ENCODE data around the gene NFATC2. TPM values are rescaled to one million over a fixed set of nuclear protein-coding genes. Genes with fewer than 3 reads are reported as not detected.

The NFATC2 gene
- total and polyA plus RNA-seq, 2 of the 8 experiments (the other 6 are each of a cell fraction or from before 2014, with no cell fraction given) = 0.27 to 0.91 TPM

DNA sequence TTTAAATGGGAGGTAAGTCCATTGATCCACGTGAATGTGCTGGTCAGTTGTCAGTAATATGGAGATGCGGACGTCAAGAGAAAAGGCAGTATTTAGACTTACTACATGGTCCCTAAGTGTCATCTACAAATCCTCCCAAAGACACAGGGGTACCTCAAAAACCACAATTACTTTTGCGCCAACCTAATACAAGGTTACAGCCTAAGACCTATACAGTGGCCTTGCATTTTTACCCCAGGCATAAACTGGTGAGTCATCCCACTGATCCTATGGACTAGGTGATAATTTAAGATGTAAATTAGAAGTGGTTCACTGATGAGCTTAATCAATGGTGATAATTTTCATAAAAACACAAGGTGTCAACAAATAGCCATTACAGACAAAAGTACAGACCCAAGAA lies 141.0 kb downstream of the NFATC2 start:
- no peak overlapping the region for H2BK12ac ChIP-seq (ENCODE audit: low read depth, low read length)
- H3K4me2 ChIP-seq (ENCODE audit: insufficient read depth in 1 of 2, low read depth in 2 of 2, low read length in 2 of 2) = no peak overlapping the region
- no peaks in the 10 kb centered on the region for H3K23me2 ChIP-seq (ENCODE audit: low read depth, low read length)
- no peak overlapping the region for H2AK5ac ChIP-seq (ENCODE audit: low read depth, low read length)
- H4K20me1 ChIP-seq (replicated peaks in 1 of 2; ENCODE audit: control insufficient read depth in 1 of 2, insufficient read depth in 2 of 2, low read length in 2 of 2) = no peaks in the 10 kb centered on the region
- DNase-seq (ENCODE audit: low read depth in 1 of 2, low spot score in 2 of 2) (no peak), FAIRE-seq (no peak)
- H2BK15ac ChIP-seq (ENCODE audit: low read length) = no peak overlapping the region
- no peak overlapping the region for H3K4me3 ChIP-seq (ENCODE audit: extremely low read depth in 1 of 4, insufficient read depth in 2 of 4, low read depth in 3 of 4, low read length in 4 of 4)
- 93% methylated on average over 4 of the region's 4 CpGs; no CpG with 5 or more reads in 1 of the 2 experiments for WGBS, 2 experiments (ENCODE audit: extremely low coverage in 1 of 2, insufficient coverage in 1 of 2, insufficient read length in 1 of 2, insufficient replicate concordance in 2 of 2, low coverage in 1 of 2, low lambda C conversion rate in 2 of 2, missing lambda C conversion rate in 1 of 2)
- no peak overlapping the region for H4K5ac ChIP-seq (ENCODE audit: insufficient read length, low read depth, low read length)
- H3K27me3 ChIP-seq (replicated peaks in 1 of 4; ENCODE audit: control insufficient read depth in 3 of 4, extremely low read depth in 1 of 4, insufficient read depth in 3 of 4, low read length in 3 of 4) = no peaks in the 10 kb centered on the region
- H3K56ac ChIP-seq (replicated peaks; ENCODE audit: insufficient read length, low read depth, low read length) = no peak overlapping the region
- H3K4me1 ChIP-seq (replicated peaks in 1 of 4; ENCODE audit: control insufficient read depth in 3 of 4, insufficient read depth in 4 of 4, low read length in 3 of 4) = peaks cover 0 to 8% (median 4%) of the 10 kb centered on the region in 4 experiments; a peak in 4 of 7 replicates
- no peaks in the 10 kb centered on the region for H3K79me1 ChIP-seq (ENCODE audit: low read depth, low read length)
- H2AFZ ChIP-seq (ENCODE audit: low read length) = no peak overlapping the region
- H3K4ac ChIP-seq (replicated peaks; ENCODE audit: insufficient read length, low read depth, low read length) = no peak overlapping the region
- no peak overlapping the region for H3K14ac ChIP-seq (ENCODE audit: insufficient read length)
- CTCF ChIA-PET (ENCODE audit: partially characterized antibody) = interaction anchor here (2.0 kb wide), 1 partner anchor 15 kb away, joined by 6 read pairs; no protein-coding TSS in a partner anchor
- no peak overlapping the region for H3K18ac ChIP-seq (ENCODE audit: extremely low read depth, low read length)
- no peak overlapping the region for H3K23ac ChIP-seq (ENCODE audit: insufficient read length)
- H2BK120ac ChIP-seq (replicated peaks; ENCODE audit: low read depth, low read length) = no peak overlapping the region
- H4K91ac ChIP-seq (replicated peaks; ENCODE audit: insufficient read length, low read length) = no peak overlapping the region
- no peaks in the 10 kb centered on the region for H3K79me2 ChIP-seq (ENCODE audit: control insufficient read depth in 1 of 2, insufficient read depth in 2 of 2, low read length in 2 of 2)
- H3K27ac ChIP-seq (ENCODE audit: low read depth, low read length) = no peak overlapping the region
- no peaks in the 10 kb centered on the region for H3K9me3 ChIP-seq (ENCODE audit: insufficient read depth in 2 of 2, low read depth in 1 of 2, low read length in 1 of 2)
- no peak overlapping the region for H3K9ac ChIP-seq (replicated peaks in 1 of 4; ENCODE audit: extremely low read depth in 1 of 4, low read depth in 3 of 4, low read length in 3 of 4)
- H2BK5ac ChIP-seq (ENCODE audit: low read depth, low read length) = no peak overlapping the region
- no peak for TF ChIP-seq JUND (IDR thresholded peaks at IDR 0.05; ENCODE audit: low read length)
- TF ChIP-seq CTBP2 (IDR thresholded peaks at IDR 0.05; ENCODE audit: borderline replicate concordance, insufficient read depth, insufficient read length, low read length) = no peak
- TF ChIP-seq EP300 (IDR thresholded peaks at IDR 0.05; ENCODE audit: borderline replicate concordance in 1 of 2, low read depth in 2 of 2, low read length in 2 of 2) = no peak
- TF ChIP-seq SAP30 (IDR thresholded peaks at IDR 0.05; ENCODE audit: insufficient read depth, insufficient replicate concordance, low read length) = no peak
- POLR2A ChIA-PET (ENCODE audit: partially characterized antibody) = no interaction called here
- H2BK20ac ChIP-seq (ENCODE audit: low read length) = no peak overlapping the region
- no peaks in the 10 kb centered on the region for H3K36me3 ChIP-seq (ENCODE audit: control insufficient read depth in 2 of 4, insufficient read depth in 4 of 4, low read length in 3 of 4)
- H4K8ac ChIP-seq (ENCODE audit: extremely low read depth, insufficient read depth, low read length) = no peak overlapping the region
